Kidney (tissue), 14 donors: Measurements from ENCODE around the gene MAP3K15. TPM values are rescaled to one million over a fixed set of nuclear protein-coding genes. Genes with fewer than 3 reads are reported as not detected.
A peak's percentile ranks its signal among the peaks of the same experiment; 100 is the strongest.

Experiments used
- DNase-seq, 5 donors: peaks; one replicate each; pipeline ENCODE4 v3.0.0-alpha.2; 2013 to 2020
- FAIRE-seq: peaks from 2 replicates; lab custom pipeline; 2012; peaks lifted over from hg19 to GRCh38; lab: Jason Lieb, UNC
- H3K27ac ChIP-seq, 2 donors: one replicate each; pipeline ENCODE4 v1.7.0; 2013; ENCODE audit warnings: low read depth in 2 of 2, low read length in 2 of 2, inconsistent platforms in 1 of 2
- H3K27me3 ChIP-seq: one replicate; pipeline ENCODE4 v1.7.1; 2013; ENCODE audit warnings: low read length, inconsistent platforms; ENCODE audit not compliant: control insufficient read depth, insufficient read depth
- H3K36me3 ChIP-seq, 3 donors: one replicate each; pipeline versions ENCODE4 v1.7.0 to v1.7.1; 2013; ENCODE audit warnings: low read length in 3 of 3, control low read depth in 1 of 3, inconsistent platforms in 1 of 3; ENCODE audit not compliant: insufficient read depth in 3 of 3, control insufficient read depth in 2 of 3
- H3K4me1 ChIP-seq, 3 donors: one replicate each; pipeline versions ENCODE4 v1.7.0 to v1.7.1; 2013; ENCODE audit warnings: low read length in 3 of 3, inconsistent platforms in 1 of 3, low read depth in 1 of 3; ENCODE audit not compliant: control insufficient read depth in 2 of 3, insufficient read depth in 2 of 3
- H3K4me3 ChIP-seq, 3 donors: one replicate each; pipeline versions ENCODE4 v1.7.0 to v1.8.1; 2013; ENCODE audit warnings: low read length in 3 of 3, control low read depth in 1 of 3, inconsistent platforms in 1 of 3
- H3K9ac ChIP-seq, 3 donors: one replicate each; pipeline versions ENCODE4 v1.7.0 to v1.7.1; 2013; ENCODE audit warnings: low read length in 3 of 3, control low read depth in 1 of 3, inconsistent platforms in 1 of 3
- H3K9me3 ChIP-seq, 3 donors: one replicate each; pipeline versions ENCODE4 v1.7.0 to v1.7.1; 2013; ENCODE audit warnings: low read length in 3 of 3, control low read depth in 1 of 3, inconsistent platforms in 1 of 3; ENCODE audit not compliant: control insufficient read depth in 2 of 3, insufficient read depth in 1 of 3
- intact Hi-C: fragments of 100-400 bp; cut with DNase I; formaldehyde crosslinking; loops from one replicate; pipeline ENCODE4 v1.11.1; 2022
- polyA plus RNA-seq: library from polyadenylated mRNA; stranded (reverse); fragments of 350-450 nt; fragmentation: Illumina TruSeq; extraction: RNeasy Lipid Tissue Mini Kit (QIAGEN cat#74804); gene quantifications from one replicate; pipeline ENCODE4 v1.2.3, GENCODE V29; 2014; ENCODE audit warnings: low read depth, low replicate concordance; ENCODE audit not compliant: insufficient read depth
- total RNA-seq: library from RNA; stranded (reverse); fragmentation: NEBNext Ultra II Directional; extraction: Animal tissue kit (Norgen Biotek cat#: 25700); gene quantifications from one replicate; pipeline ENCODE4 v1.2.1, GENCODE V29; 2021
- TF ChIP-seq, protein P1 (sequence below): IDR thresholded peaks from 3 replicates; pipeline ENCODE4 v1.5.1; 2012; ENCODE audit warnings: mild to moderate bottlenecking, moderate library complexity, borderline replicate concordance; ENCODE audit not compliant: insufficient read depth; ENCODE audit errors: extremely low read depth
- donor health status: control.
- donor health status: control.
- donor health status: control.
- donor health status: control.
- donor health status: control.
- donor health status: DM: yes; HTN: yes; CAD: no.
- donor health status: Normal renal cell carcinoma (clear cell type).

Gene MAP3K15
- total and polyA plus RNA-seq, 2 donors from 2014 or later = 3.7 to 5.0 TPM

DNA sequence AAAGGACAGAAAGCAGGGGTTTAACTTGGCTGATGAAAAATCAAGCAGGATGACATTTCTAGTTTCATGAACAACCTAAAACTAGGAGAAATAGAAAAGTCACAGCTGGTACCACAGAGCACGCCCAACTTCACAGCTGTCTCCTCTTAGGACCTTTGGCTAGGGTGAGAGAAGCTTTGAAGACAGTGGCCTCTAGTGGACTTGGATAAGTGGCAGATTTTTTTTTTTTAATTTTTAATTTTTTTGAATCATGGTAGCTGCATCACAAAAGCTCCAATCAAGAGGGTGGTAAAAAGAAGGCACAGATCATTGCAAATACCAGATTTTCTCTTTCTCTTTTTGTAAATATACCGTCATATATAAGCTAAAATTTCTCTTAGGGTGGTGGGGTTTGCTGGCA, 20.2 kb upstream of the MAP3K15 start:
- H3K9me3 ChIP-seq = no peaks in the 10 kb centered on the region
- FAIRE-seq (no peak), DNase-seq (peak in 2 of 5 donors; percentile 42 to 68)
- H3K4me1 ChIP-seq = no peaks in the 10 kb centered on the region
- intact Hi-C loops = no loop called here
- no peaks in the 10 kb centered on the region for H3K27me3 ChIP-seq
- H3K9ac ChIP-seq = no peak overlapping the region
- H3K27ac ChIP-seq = no peak overlapping the region
- TF ChIP-seq, protein P1, sequence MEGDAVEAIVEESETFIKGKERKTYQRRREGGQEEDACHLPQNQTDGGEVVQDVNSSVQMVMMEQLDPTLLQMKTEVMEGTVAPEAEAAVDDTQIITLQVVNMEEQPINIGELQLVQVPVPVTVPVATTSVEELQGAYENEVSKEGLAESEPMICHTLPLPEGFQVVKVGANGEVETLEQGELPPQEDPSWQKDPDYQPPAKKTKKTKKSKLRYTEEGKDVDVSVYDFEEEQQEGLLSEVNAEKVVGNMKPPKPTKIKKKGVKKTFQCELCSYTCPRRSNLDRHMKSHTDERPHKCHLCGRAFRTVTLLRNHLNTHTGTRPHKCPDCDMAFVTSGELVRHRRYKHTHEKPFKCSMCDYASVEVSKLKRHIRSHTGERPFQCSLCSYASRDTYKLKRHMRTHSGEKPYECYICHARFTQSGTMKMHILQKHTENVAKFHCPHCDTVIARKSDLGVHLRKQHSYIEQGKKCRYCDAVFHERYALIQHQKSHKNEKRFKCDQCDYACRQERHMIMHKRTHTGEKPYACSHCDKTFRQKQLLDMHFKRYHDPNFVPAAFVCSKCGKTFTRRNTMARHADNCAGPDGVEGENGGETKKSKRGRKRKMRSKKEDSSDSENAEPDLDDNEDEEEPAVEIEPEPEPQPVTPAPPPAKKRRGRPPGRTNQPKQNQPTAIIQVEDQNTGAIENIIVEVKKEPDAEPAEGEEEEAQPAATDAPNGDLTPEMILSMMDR = no peak
- no peak overlapping the region for H3K4me3 ChIP-seq
- no peaks in the 10 kb centered on the region for H3K36me3 ChIP-seq

DNA sequence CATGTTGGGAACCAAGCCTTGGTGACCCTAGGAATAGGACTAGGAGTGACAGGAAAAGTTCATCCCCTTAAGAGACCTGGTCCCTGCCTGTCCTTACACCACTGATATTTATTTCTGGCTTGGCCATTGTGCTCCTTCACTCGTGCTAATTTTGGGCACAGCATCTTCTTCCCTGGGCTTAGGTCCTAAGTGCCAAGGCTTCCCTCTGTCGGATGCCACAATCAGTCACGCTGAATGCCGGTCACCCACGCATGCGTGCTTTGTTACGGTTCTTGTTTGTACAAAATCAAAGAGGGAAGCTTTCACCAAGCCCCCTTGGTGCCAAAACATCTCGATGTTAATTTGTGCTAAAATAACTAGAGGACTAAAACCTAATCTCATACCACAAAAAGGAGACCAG, 17.4 kb upstream of the MAP3K15 start:
- Histone ChIP-seq H3K4me1 (no peaks in the 10 kb centered on the region), H3K27me3 (no peaks in the 10 kb centered on the region), H3K9me3 (no peaks in the 10 kb centered on the region), H3K9ac (no peak overlapping the region), H3K27ac (no peak overlapping the region), H3K36me3 (no peaks in the 10 kb centered on the region), H3K4me3 (no peak overlapping the region)
- TF ChIP-seq, protein P1 = no peak
- DNase-seq = no peak
- intact Hi-C loops = no loop called here
- FAIRE-seq = no peak

DNA sequence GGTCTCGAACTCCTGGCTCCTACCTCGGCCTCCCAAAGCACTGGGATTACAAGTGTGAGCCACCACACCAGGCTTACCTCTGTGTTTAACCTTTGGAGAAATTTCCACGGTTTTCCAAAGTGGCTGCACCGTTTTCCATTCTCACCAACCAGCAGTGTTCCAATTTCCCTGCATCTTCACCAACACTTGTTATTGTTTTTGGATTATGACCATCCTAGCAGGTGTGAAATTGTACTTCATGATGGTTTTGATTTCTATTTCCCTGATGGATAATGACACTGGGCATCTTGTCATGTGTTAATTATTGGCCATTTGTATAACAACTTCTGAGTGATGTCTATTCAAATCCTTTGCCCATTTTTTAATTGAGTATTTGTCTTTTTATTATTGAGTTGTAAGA, 2.7 kb upstream of the MAP3K15 start:
- H3K9ac ChIP-seq = no peak overlapping the region
- TF ChIP-seq, protein P1 = no peak
- no peaks in the 10 kb centered on the region for H3K27me3 ChIP-seq
- no peak overlapping the region for H3K4me3 ChIP-seq
- H3K27ac ChIP-seq = no peak overlapping the region
- no peak for DNase-seq
- no peaks in the 10 kb centered on the region for H3K9me3 ChIP-seq
- intact Hi-C loops = no loop called here
- no peaks in the 10 kb centered on the region for H3K4me1 ChIP-seq
- FAIRE-seq = no peak
- no peaks in the 10 kb centered on the region for H3K36me3 ChIP-seq

DNA sequence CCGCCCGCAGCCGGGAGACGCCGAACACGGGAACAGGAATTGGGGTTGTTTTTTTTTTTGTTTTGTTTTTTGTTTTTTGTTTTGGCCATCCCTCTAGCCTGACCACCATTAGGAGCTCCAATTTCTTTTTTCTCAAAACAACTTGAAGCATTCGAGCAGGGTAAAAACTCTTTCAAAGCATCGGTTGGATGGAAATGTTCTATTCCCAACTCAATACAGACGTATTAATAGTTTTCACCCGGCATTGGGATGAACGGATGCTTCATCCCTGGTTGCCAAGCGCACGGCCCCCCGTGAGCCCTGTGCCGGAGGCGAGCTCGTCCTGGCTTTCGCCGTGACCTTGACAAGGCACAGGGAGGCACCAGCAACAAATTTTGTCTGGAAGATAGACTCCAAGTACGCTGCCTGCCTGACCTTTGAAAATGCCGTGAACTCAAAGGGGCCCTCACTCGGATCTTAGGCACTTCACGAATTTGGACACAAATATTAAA, 352 bp upstream of the MAP3K15 start:
- no peaks in the 10 kb centered on the region for H3K36me3 ChIP-seq
- FAIRE-seq (no peak), DNase-seq (no peak)
- intact Hi-C loops = no loop called here
- no peaks in the 10 kb centered on the region for H3K27me3 ChIP-seq
- H3K4me1 ChIP-seq = no peaks in the 10 kb centered on the region
- no peaks in the 10 kb centered on the region for H3K9me3 ChIP-seq
- TF ChIP-seq, protein P1 = peak; percentile 23
- peak overlapping the region in 1 of 3 donors; percentile 41 for H3K4me3 ChIP-seq
- H3K9ac ChIP-seq = no peak overlapping the region
- H3K27ac ChIP-seq = peak overlapping the region in 1 of 2 donors; percentile 9
